HCT116 (cell line): ENCODE data around the gene LCLAT1.
"Not testable (repeated sequence)": the region's sequence is repeated elsewhere in the genome, so short reads cannot be mapped to it uniquely, and the experiment has no call there.

Experiments
- MAX ChIP-seq: IDR thresholded peaks from 2 replicates; pipeline ENCODE4 v1.6.1; 2012
- POLR2A ChIP-seq: IDR thresholded peaks from 2 replicates; pipeline ENCODE4 v1.7.0; 2011; ENCODE audit warnings: borderline replicate concordance; ENCODE audit not compliant: insufficient read depth, insufficient read length; ENCODE audit errors: extremely low read depth

- TF ChIP-seq MAX, POLR2A: not testable (repeated sequence)
These were observed 60.4 kb downstream of the LCLAT1 start for GRCh38 chr2:30507460-30507859.
